MM.1S (cell line): ENCODE measurements around the gene UBXN7.
"Not testable (repeated sequence)": the region's sequence is repeated elsewhere in the genome, so short reads cannot be mapped to it uniquely, and the experiment has no call there.

Experiments
- DNase-seq: peaks from one replicate; pipeline ENCODE4 v3.0.0-alpha.2; 2015
- H2AFZ ChIP-seq: fragments of 300-600 bp; sonication (generic); 2 replicates; pipeline ENCODE4 v1.6.0; 2016; ENCODE audit warnings: antibody characterized with exemption, low read length
- H3F3A ChIP-seq: fragments of 300-600 bp; sonication (generic); 2 replicates; pipeline ENCODE4 v1.6.1; 2016; ENCODE audit warnings: mild to moderate bottlenecking, antibody characterized with exemption, low read length, moderate library complexity, mixed read lengths; ENCODE audit not compliant: insufficient read depth
- H3K27ac ChIP-seq: fragments of 300-600 bp; sonication (generic); 2 replicates; pipeline ENCODE4 v1.5.1; 2016; ENCODE audit warnings: mild to moderate bottlenecking, low read length
- H3K27me3 ChIP-seq: fragments of 300-600 bp; sonication (generic); replicated peaks from 2 replicates; pipeline ENCODE4 v1.6.0; 2016; ENCODE audit warnings: low read length; ENCODE audit not compliant: insufficient read depth
- H3K36me3 ChIP-seq: fragments of 300-600 bp; sonication (generic); replicated peaks from 2 replicates; pipeline ENCODE4 v1.6.1; 2016; ENCODE audit warnings: mild to moderate bottlenecking, low read length, mixed read lengths; ENCODE audit not compliant: insufficient read depth
- H3K4me1 ChIP-seq: fragments of 300-600 bp; sonication (generic); 2 replicates; pipeline ENCODE4 v1.6.1; 2016; ENCODE audit warnings: low read length, mixed read lengths
- H3K4me2 ChIP-seq: fragments of 300-600 bp; sonication (generic); 2 replicates; pipeline ENCODE4 v1.6.0; 2016; ENCODE audit warnings: low read depth, low read length
- H3K4me3 ChIP-seq: fragments of 300-600 bp; sonication (generic); 2 replicates; pipeline ENCODE4 v1.5.1; 2016; ENCODE audit warnings: low read length, mixed read lengths
- H3K79me2 ChIP-seq: fragments of 300-600 bp; sonication (generic); 2 replicates; pipeline ENCODE4 v1.6.1; 2016; ENCODE audit warnings: mixed run types, low read length, mixed read lengths
- H3K9ac ChIP-seq: fragments of 300-600 bp; sonication (generic); 2 replicates; pipeline ENCODE4 v1.6.1; 2016; ENCODE audit warnings: low read length, mixed read lengths
- H3K9me2 ChIP-seq: fragments of 300-600 bp; sonication (generic); replicated peaks from 2 replicates; pipeline ENCODE4 v1.6.1; 2016; ENCODE audit warnings: mild to moderate bottlenecking, low read length, mixed read lengths; ENCODE audit not compliant: insufficient read depth
- H3K9me3 ChIP-seq: fragments of 300-600 bp; sonication (generic); replicated peaks from 2 replicates; pipeline ENCODE4 v1.6.1; 2016; ENCODE audit warnings: mild to moderate bottlenecking, low read length, mixed read lengths; ENCODE audit not compliant: insufficient read depth
- H4K20me1 ChIP-seq: fragments of 300-600 bp; sonication (generic); 2 replicates; pipeline ENCODE4 v1.6.1; 2016; ENCODE audit warnings: mild to moderate bottlenecking, low read length, moderate library complexity, mixed read lengths; ENCODE audit not compliant: insufficient read depth
- EZH2 ChIP-seq: fragments of 300-600 bp; sonication (generic); optimal IDR thresholded peaks from 2 replicates; pipeline ENCODE3; 2017; ENCODE audit warnings: low read depth, mild to moderate bottlenecking, antibody characterized with exemption, low read length, mixed read lengths
- EZH2phosphoT487 ChIP-seq: fragments of 300-600 bp; sonication (generic); IDR thresholded peaks from 2 replicates; pipeline ENCODE4 v1.6.1; 2018; ENCODE audit warnings: antibody characterized with exemption, low read length
- TF ChIP-seq, protein P1 (sequence below): fragments of 300-600 bp; sonication (generic); IDR thresholded peaks from 2 replicates; pipeline ENCODE4 v1.5.1; 2016; ENCODE audit warnings: antibody characterized with exemption, low read length, mixed read lengths

The UBXN7 gene

GRCh38 chr3:196471551-196471950 lies 39.3 kb upstream of the UBXN7 start:
- H3K36me3 ChIP-seq = peaks cover 13% of the 10 kb centered on the region; the same call in 1 of the 2 replicates
- H3K4me1 ChIP-seq = no peaks in the 10 kb centered on the region
- peaks cover 31% of the 10 kb centered on the region for H3K79me2 ChIP-seq
- H4K20me1 ChIP-seq = no peaks in the 10 kb centered on the region
- H3F3A ChIP-seq = no peaks in the 10 kb centered on the region
- TF ChIP-seq, protein P1, sequence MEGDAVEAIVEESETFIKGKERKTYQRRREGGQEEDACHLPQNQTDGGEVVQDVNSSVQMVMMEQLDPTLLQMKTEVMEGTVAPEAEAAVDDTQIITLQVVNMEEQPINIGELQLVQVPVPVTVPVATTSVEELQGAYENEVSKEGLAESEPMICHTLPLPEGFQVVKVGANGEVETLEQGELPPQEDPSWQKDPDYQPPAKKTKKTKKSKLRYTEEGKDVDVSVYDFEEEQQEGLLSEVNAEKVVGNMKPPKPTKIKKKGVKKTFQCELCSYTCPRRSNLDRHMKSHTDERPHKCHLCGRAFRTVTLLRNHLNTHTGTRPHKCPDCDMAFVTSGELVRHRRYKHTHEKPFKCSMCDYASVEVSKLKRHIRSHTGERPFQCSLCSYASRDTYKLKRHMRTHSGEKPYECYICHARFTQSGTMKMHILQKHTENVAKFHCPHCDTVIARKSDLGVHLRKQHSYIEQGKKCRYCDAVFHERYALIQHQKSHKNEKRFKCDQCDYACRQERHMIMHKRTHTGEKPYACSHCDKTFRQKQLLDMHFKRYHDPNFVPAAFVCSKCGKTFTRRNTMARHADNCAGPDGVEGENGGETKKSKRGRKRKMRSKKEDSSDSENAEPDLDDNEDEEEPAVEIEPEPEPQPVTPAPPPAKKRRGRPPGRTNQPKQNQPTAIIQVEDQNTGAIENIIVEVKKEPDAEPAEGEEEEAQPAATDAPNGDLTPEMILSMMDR = no peak
- TF ChIP-seq EZH2 (no peak), EZH2phosphoT487 (no peak)
- DNase-seq = no peak
- no peak overlapping the region for H3K4me3 ChIP-seq
- H3K9me2 ChIP-seq = no peaks in the 10 kb centered on the region
- no peak overlapping the region for H3K4me2 ChIP-seq
- H3K9ac ChIP-seq = no peak overlapping the region
- no peak overlapping the region for H3K27ac ChIP-seq
- H2AFZ ChIP-seq = no peak overlapping the region
- H3K9me3 ChIP-seq = no peaks in the 10 kb centered on the region
- H3K27me3 ChIP-seq = no peaks in the 10 kb centered on the region

GRCh38 chr3:196470182-196470581 lies 38.0 kb upstream of the UBXN7 start:
- H3F3A ChIP-seq, H3K4me1 ChIP-seq, DNase-seq, H3K9me2 ChIP-seq, H3K4me2 ChIP-seq, H3K9me3 ChIP-seq, H2AFZ ChIP-seq, H3K27ac ChIP-seq, H3K9ac ChIP-seq, H3K27me3 ChIP-seq, H3K4me3 ChIP-seq, H4K20me1 ChIP-seq: not testable (repeated sequence)
- Histone ChIP-seq H3K36me3 (peaks cover 13% of the 10 kb centered on the region; the same call in 1 of the 2 replicates), H3K79me2 (peaks cover 31% of the 10 kb centered on the region)

DNA sequence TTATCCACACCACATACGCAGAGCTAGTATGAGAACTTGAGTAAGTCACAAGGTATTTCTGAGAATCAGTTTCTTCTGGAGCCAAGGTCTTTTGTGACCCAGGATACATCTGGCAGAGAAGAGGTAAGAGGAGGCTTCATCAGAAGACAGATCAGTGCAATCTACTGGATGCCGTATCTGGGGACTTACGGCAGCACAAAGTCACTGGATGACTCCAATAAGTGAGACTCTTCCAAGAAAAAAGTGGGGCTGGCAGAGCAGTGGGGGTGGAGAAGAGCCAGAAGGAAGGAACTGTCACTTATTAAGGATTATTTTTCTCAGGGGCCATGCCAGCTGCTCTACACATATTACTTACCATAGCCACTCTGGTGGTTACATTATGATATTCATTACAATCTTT lies 31.6 kb upstream of the UBXN7 start:
- no peak for TF ChIP-seq EZH2phosphoT487
- TF ChIP-seq, protein P1 = no peak
- Histone ChIP-seq H3K27me3 (no peaks in the 10 kb centered on the region), H3K9ac (no peak overlapping the region), H3K9me3 (no peaks in the 10 kb centered on the region), H4K20me1 (no peaks in the 10 kb centered on the region), H3F3A (no peaks in the 10 kb centered on the region), H2AFZ (no peak overlapping the region), H3K36me3 (no peaks in the 10 kb centered on the region; the same call in 1 of the 2 replicates), H3K27ac (no peak overlapping the region), H3K79me2 (peaks cover 3% of the 10 kb centered on the region; the same call in 1 of the 2 replicates), H3K4me2 (no peak overlapping the region), H3K9me2 (no peaks in the 10 kb centered on the region), H3K4me1 (no peaks in the 10 kb centered on the region), H3K4me3 (no peak overlapping the region)
- DNase-seq = no peak

DNA sequence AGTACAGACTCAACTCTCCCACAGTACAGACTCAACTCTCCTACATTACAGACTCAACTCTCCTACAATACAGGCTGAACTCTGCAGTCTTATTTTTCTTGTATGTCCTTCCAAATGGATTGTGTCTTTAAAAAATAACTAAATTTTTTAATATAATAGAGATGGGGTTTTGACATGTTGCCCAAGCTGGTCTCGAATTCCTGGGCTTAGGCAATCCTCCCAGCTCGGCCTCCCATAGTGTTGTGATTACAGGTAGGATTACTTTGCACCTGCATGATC lies 31.2 kb upstream of the UBXN7 start:
- no peak overlapping the region for H3K4me2 ChIP-seq
- no peak for DNase-seq
- no peaks in the 10 kb centered on the region for H4K20me1 ChIP-seq

GRCh38 chr3:196462680-196463477 lies 30.7 kb upstream of the UBXN7 start:
- H4K20me1 ChIP-seq, H3K4me3 ChIP-seq, H3K27me3 ChIP-seq, H3K79me2 ChIP-seq, H3K4me1 ChIP-seq, DNase-seq, H3K9ac ChIP-seq, H3K9me2 ChIP-seq, H3K36me3 ChIP-seq, H3K27ac ChIP-seq, H2AFZ ChIP-seq, H3K4me2 ChIP-seq, H3F3A ChIP-seq, H3K9me3 ChIP-seq: not testable (repeated sequence)

More for the DNA sequence above, 31.2 kb upstream of the UBXN7 start:
- Histone ChIP-seq H3K36me3 (no peaks in the 10 kb centered on the region), H3K4me1 (no peaks in the 10 kb centered on the region), H3K9ac (no peak overlapping the region), H3K79me2 (no peaks in the 10 kb centered on the region), H3K9me3 (no peaks in the 10 kb centered on the region), H3K4me3 (no peak overlapping the region), H3K9me2 (no peaks in the 10 kb centered on the region), H3F3A (no peaks in the 10 kb centered on the region), H3K27ac (no peak overlapping the region), H3K27me3 (no peaks in the 10 kb centered on the region), H2AFZ (no peak overlapping the region)
- TF ChIP-seq EZH2phosphoT487 = no peak
- TF ChIP-seq EZH2 = no peak
- TF ChIP-seq, protein P1 = no peak
